HCT116 (cell line): ENCODE measurements around the gene SLC39A13. TPM values are rescaled to one million over a fixed set of nuclear protein-coding genes. Genes with fewer than 3 reads are reported as not detected.

Experiments used
- ATAC-seq: fragments of 200-7000 bp; cut with Tn5 transposase; 2 replicates; pipeline ENCODE4 v1.9.1; 2020; ENCODE audit warnings: mild to moderate bottlenecking, moderate library complexity
- BruUV-seq: library from RNA; stranded (reverse); fragments of 400-500 nt; replicated peaks from 2 replicates; lab custom pipeline; 2021; lab: Mats Ljungman, UMichigan
- CTCF ChIA-PET: fragments of 300-600 bp; sonication (Branson Sonifier 250); formaldehyde crosslinking; loops from one replicate; lab custom pipeline; 2021; ENCODE audit warnings: antibody characterized with exemption; lab: Charles Lee
- POLR2A ChIA-PET: fragments of 300-600, 350-600 bp; sonication (Branson Sonifier 250); formaldehyde crosslinking; loops from one replicate; lab custom pipeline; 2021; ENCODE audit warnings: antibody characterized with exemption; lab: Charles Lee
- RAD21 ChIA-PET, 2 experiments: fragments of 300-600 bp; sonication (Branson Sonifier 250); formaldehyde crosslinking; loops; one replicate each; lab custom pipeline; 2023; ENCODE audit warnings: low total read pairs in 2 of 2; ENCODE audit not compliant: uncharacterized antibody in 2 of 2, unreplicated experiment in 2 of 2, low non-redundant PET in 1 of 2; lab: Charles Lee
- DNase-seq: peaks from one replicate; pipeline ENCODE4 v3.0.0-alpha.2; 2010; ENCODE audit warnings: low read depth, low spot score
- H2AFZ ChIP-seq: fragments of 200-600 bp; shearing (Covaris generic), sonication (generic); 2 replicates; pipeline ENCODE4 v1.6.1; 2017; ENCODE audit warnings: low read depth, mixed run types, mixed read lengths, antibody characterized with exemption, low read length; ENCODE audit not compliant: poor library complexity, severe bottlenecking
- H3K27ac ChIP-seq: 2 replicates; pipeline ENCODE4 v1.5.1; 2012; ENCODE audit warnings: low read depth, low read length
- H3K27me3 ChIP-seq: fragments of 200-600 bp; sonication (generic); 2 replicates; pipeline ENCODE4 v1.6.1; 2016; ENCODE audit warnings: mixed run types, low read length, mixed read lengths; ENCODE audit not compliant: insufficient read depth
- H3K36me3 ChIP-seq, 2 experiments: fragments of 200-500 bp in 1 of 2; fragments of 200-600 bp in 1 of 2; sonication (Bioruptor generic) in 1 of 2; sonication (generic) in 1 of 2; 2 replicates each; pipeline versions ENCODE4 v1.5.1 to v1.6.1; 2014 to 2016; ENCODE audit warnings: low read length in 2 of 2, inconsistent platforms in 1 of 2, mixed read lengths in 1 of 2, mixed run types in 1 of 2; ENCODE audit not compliant: insufficient read depth in 2 of 2, control insufficient read depth in 1 of 2
- H3K4me1 ChIP-seq, 2 experiments: fragments of 200-600 bp in 1 of 2; sonication (generic) in 1 of 2; 2 replicates each; pipeline versions ENCODE4 v1.5.1 to v1.6.1; 2012 to 2017; ENCODE audit warnings: low read length in 2 of 2, inconsistent platforms in 1 of 2, mild to moderate bottlenecking in 1 of 2, mixed read lengths in 1 of 2, mixed run types in 1 of 2, moderate library complexity in 1 of 2; ENCODE audit not compliant: insufficient read depth in 2 of 2, control insufficient read depth in 1 of 2
- H3K4me2 ChIP-seq: fragments of 200-600 bp; sonication (generic); 2 replicates; pipeline ENCODE4 v1.6.1; 2017; ENCODE audit warnings: mixed run types, low read length, mixed read lengths
- H3K4me3 ChIP-seq, 2 experiments: fragments of 200-600 bp in 1 of 2; sonication (generic) in 1 of 2; replicated peaks in 1 of 2; 2 replicates each; pipeline ENCODE4 v1.5.1; 2011 to 2016; ENCODE audit warnings: low read length in 2 of 2, control low read depth in 1 of 2, low read depth in 1 of 2, mild to moderate bottlenecking in 1 of 2, mixed read lengths in 1 of 2, mixed run types in 1 of 2
- H3K79me2 ChIP-seq: fragments of 200-600 bp; sonication (generic); 2 replicates; pipeline ENCODE4 v1.6.1; 2017; ENCODE audit warnings: mild to moderate bottlenecking, mixed run types, low read length, moderate library complexity, mixed read lengths; ENCODE audit not compliant: insufficient read depth
- H3K9ac ChIP-seq: fragments of 200-600 bp; sonication (generic); 2 replicates; pipeline ENCODE4 v1.6.1; 2016; ENCODE audit warnings: low read length, mixed read lengths
- H3K9me2 ChIP-seq: fragments of 200-600 bp; sonication (generic), shearing (Covaris generic); 2 replicates; pipeline ENCODE4 v1.6.1; 2017; ENCODE audit warnings: mixed run types, mild to moderate bottlenecking, moderate library complexity; ENCODE audit not compliant: insufficient read depth
- H3K9me3 ChIP-seq, 2 experiments: fragments of 200-500 bp in 1 of 2; fragments of 200-600 bp in 1 of 2; sonication (Bioruptor generic) in 1 of 2; sonication (generic) in 1 of 2; 2 replicates each; pipeline ENCODE4 v1.6.1; 2014 to 2017; ENCODE audit warnings: low read length in 2 of 2, mixed read lengths in 2 of 2, inconsistent platforms in 1 of 2, low read depth in 1 of 2, mild to moderate bottlenecking in 1 of 2, mixed run types in 1 of 2, moderate library complexity in 1 of 2; ENCODE audit not compliant: control insufficient read depth in 1 of 2, insufficient read depth in 1 of 2
- H4K20me1 ChIP-seq: fragments of 200-600 bp; sonication (generic), shearing (Covaris generic); 2 replicates; pipeline ENCODE4 v1.6.1; 2017; ENCODE audit warnings: mixed run types, mild to moderate bottlenecking, moderate library complexity; ENCODE audit not compliant: insufficient read depth
- ATF3 ChIP-seq: IDR thresholded peaks from 2 replicates; pipeline ENCODE4 v1.6.1; 2012
- CBX3 ChIP-seq: IDR thresholded peaks from 2 replicates; pipeline ENCODE4 v1.6.1; 2012; ENCODE audit warnings: low read depth
- CTCF ChIP-seq, 3 experiments: fragments of 200-600 bp in 1 of 3; sonication (generic) in 1 of 3; IDR thresholded peaks in 2 of 3; conservative IDR thresholded peaks in 1 of 3; 2 replicates each; pipeline ENCODE4 v1.5.1; 2012 to 2017; ENCODE audit warnings: low read depth in 2 of 3, low read length in 2 of 3, antibody characterized with exemption in 1 of 3, borderline replicate concordance in 1 of 3, control low read depth in 1 of 3, mild to moderate bottlenecking in 1 of 3, mixed read lengths in 1 of 3, mixed run types in 1 of 3, moderate library complexity in 1 of 3; ENCODE audit not compliant: insufficient read depth in 1 of 3
- EGR1 ChIP-seq: IDR thresholded peaks from 2 replicates; pipeline ENCODE4 v1.6.1; 2012; ENCODE audit warnings: low read depth
- JUND ChIP-seq: IDR thresholded peaks from 2 replicates; pipeline ENCODE4 v1.6.1; 2012
- RAD21 ChIP-seq: IDR thresholded peaks from 2 replicates; pipeline ENCODE4 v1.6.1; 2012; ENCODE audit warnings: low read depth, mild to moderate bottlenecking
- SIN3A ChIP-seq: IDR thresholded peaks from 2 replicates; pipeline ENCODE4 v1.6.1; 2012; ENCODE audit warnings: low read depth
- SRF ChIP-seq: IDR thresholded peaks from 2 replicates; pipeline ENCODE4 v1.6.1; 2012; ENCODE audit warnings: low read depth
- TCF7L2 ChIP-seq: IDR thresholded peaks from 2 replicates; pipeline ENCODE4 v1.7.0; 2011; ENCODE audit warnings: borderline replicate concordance, inconsistent platforms; ENCODE audit not compliant: insufficient read depth, insufficient read length; ENCODE audit errors: extremely low read depth
- ZFX ChIP-seq: fragments of 450-650 bp; IDR thresholded peaks from 2 replicates; pipeline ENCODE4 v1.6.1; 2017
- intact Hi-C: fragments of 100-400 bp; cut with micrococcal nuclease; formaldehyde crosslinking; loops from 2 replicates; pipeline ENCODE4 v1.10.0; 2022
- total RNA-seq: library from RNA; stranded (reverse); gene quantifications from one replicate; pipeline ENCODE4 v1.2.1, GENCODE V29; 2021; ENCODE audit not compliant: unreplicated experiment

Gene SLC39A13
- total RNA-seq, 1 experiment from 2014 or later = 23.9 TPM

GRCh38 chr11:47373876-47374719, 34.3 kb upstream of the SLC39A13 start:
- H3K27ac ChIP-seq = peak overlapping the region; percentile 31; the same call in 1 of the 2 replicates
- DNase-seq = peak; percentile 60
- H3K79me2 ChIP-seq = no peaks in the 10 kb centered on the region
- peak; percentile 94 for ATAC-seq
- ChIA-PET RAD21 (no interaction called here), POLR2A (interaction anchor here (1.2 kb wide), 1 partner anchor 34 kb away, joined by 5 read pairs; the partner anchor contains the start of gene SLC39A13), CTCF (interaction anchor here (0.6 to 1.3 kb wide), 16 partner anchors 9 to 481 kb away, joined by 3 to 9 read pairs (median 5); partner anchors contain the start of gene PSMC3)
- no TSS peak for BruUV-seq
- no peaks in the 10 kb centered on the region for H4K20me1 ChIP-seq
- no peaks in the 10 kb centered on the region for H3K36me3 ChIP-seq
- peak overlapping the region; percentile 91 for H2AFZ ChIP-seq
- intact Hi-C loops = loop anchor here (1.0 to 5.0 kb wide), 4 partner anchors 34 to 478 kb away; partner anchors contain the start of gene SLC39A13
- H3K9me3 ChIP-seq = no peaks in the 10 kb centered on the region
- H3K9ac ChIP-seq = no peak overlapping the region
- H3K9me2 ChIP-seq = no peaks in the 10 kb centered on the region
- H3K4me1 ChIP-seq = peaks cover 11 to 29% of the 10 kb centered on the region in 2 experiments; a peak in 3 of 4 replicates
- no peak for TF ChIP-seq SIN3A
- peak; percentile 81 for TF ChIP-seq RAD21
- TF ChIP-seq ATF3 = no peak
- no peak for TF ChIP-seq TCF7L2
- TF ChIP-seq SRF = no peak
- TF ChIP-seq CTCF (IDR thresholded peaks at IDR 0.05 in 2 of 3, conservative IDR thresholded peaks at IDR 0.05 in 1 of 3; ENCODE audit: borderline replicate concordance in 1 of 3, insufficient read depth in 1 of 3, low read depth in 2 of 3, low read length in 2 of 3) = peak; percentile 88 to 99 (median 97)
- TF ChIP-seq ZFX = 0 out of 2 replicates have a peak, but pooled peaks have one; percentile 23
- no peak; the same call in 1 of the 2 replicates for TF ChIP-seq CBX3
- no peak for TF ChIP-seq JUND
- no peak for TF ChIP-seq EGR1
- no peaks in the 10 kb centered on the region for H3K27me3 ChIP-seq
- H3K4me2 ChIP-seq = peak overlapping the region; percentile 41
- no peak overlapping the region for H3K4me3 ChIP-seq
